ENCODE data around the gene UBE2E2. TPM values are rescaled to one million over a fixed set of nuclear protein-coding genes. Genes with fewer than 3 reads are reported as not detected.

UBE2E2 gene
- total RNA-seq, 2 experiments from 2014 or later = 14.1 to 20.2 TPM

DNA sequence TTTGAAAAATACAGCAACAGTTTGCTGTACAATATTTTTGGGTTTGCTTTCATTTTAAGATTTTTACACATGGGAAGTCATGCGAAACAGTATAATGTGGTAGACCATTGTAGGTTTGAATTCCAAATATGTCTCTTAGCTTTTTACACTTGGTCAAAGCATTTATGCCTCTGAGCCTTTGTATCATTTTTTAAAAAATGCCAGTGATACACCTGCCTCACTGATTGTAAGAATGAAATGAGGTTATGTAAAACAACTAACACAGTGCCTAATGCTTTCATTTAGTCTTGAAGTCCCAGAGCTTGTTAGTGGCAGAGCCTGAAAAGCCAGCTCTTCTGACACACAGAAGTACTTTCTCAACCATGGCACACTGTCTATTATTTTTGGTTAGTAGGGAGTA lies 202.0 kb downstream of the UBE2E2 start:
- DNase-seq (no peak), ATAC-seq (ENCODE audit: poor library complexity) (no peak)
- ChIA-PET POLR2A (no interaction called here), CTCF (interaction anchor here (1.5 kb wide), 1 partner anchor 9 kb away, joined by 6 read pairs; no protein-coding TSS in a partner anchor)
- TF ChIP-seq, protein P1, sequence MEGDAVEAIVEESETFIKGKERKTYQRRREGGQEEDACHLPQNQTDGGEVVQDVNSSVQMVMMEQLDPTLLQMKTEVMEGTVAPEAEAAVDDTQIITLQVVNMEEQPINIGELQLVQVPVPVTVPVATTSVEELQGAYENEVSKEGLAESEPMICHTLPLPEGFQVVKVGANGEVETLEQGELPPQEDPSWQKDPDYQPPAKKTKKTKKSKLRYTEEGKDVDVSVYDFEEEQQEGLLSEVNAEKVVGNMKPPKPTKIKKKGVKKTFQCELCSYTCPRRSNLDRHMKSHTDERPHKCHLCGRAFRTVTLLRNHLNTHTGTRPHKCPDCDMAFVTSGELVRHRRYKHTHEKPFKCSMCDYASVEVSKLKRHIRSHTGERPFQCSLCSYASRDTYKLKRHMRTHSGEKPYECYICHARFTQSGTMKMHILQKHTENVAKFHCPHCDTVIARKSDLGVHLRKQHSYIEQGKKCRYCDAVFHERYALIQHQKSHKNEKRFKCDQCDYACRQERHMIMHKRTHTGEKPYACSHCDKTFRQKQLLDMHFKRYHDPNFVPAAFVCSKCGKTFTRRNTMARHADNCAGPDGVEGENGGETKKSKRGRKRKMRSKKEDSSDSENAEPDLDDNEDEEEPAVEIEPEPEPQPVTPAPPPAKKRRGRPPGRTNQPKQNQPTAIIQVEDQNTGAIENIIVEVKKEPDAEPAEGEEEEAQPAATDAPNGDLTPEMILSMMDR (IDR thresholded peaks at IDR 0.05) = no peak
- Histone ChIP-seq H3K27ac (ENCODE audit: low read depth in 1 of 2, low read length in 2 of 2) (no peak overlapping the region), H3K36me3 (ENCODE audit: insufficient read depth, low read length) (no peaks in the 10 kb centered on the region), H3K27me3 (ENCODE audit: control insufficient read depth in 1 of 2, insufficient read depth in 2 of 2, low read length in 2 of 2) (no peaks in the 10 kb centered on the region), H3K4me1 (ENCODE audit: insufficient read depth, low read length) (peaks cover 2% of the 10 kb centered on the region), H3K4me3 (ENCODE audit: low read length) (no peak overlapping the region), H3K9me3 (ENCODE audit: control insufficient read depth in 1 of 2, insufficient read depth in 1 of 2, low read length in 2 of 2) (no peaks in the 10 kb centered on the region)
- no peaks in the 10 kb centered on the region for H3K36me3 Mint-ChIP-seq (ENCODE audit: low read depth)
- H3K4me3 Mint-ChIP-seq = no peak overlapping the region
- intact Hi-C loops (cut with DNase I, micrococcal nuclease) = no loop called here
- no peaks in the 10 kb centered on the region for H3K27me3 Mint-ChIP-seq
- no peak overlapping the region for H3K27ac Mint-ChIP-seq
- H3K4me1 Mint-ChIP-seq (ENCODE audit: low read depth) = peaks cover 26% of the 10 kb centered on the region
- H3K9me3 Mint-ChIP-seq = no peaks in the 10 kb centered on the region

DNA sequence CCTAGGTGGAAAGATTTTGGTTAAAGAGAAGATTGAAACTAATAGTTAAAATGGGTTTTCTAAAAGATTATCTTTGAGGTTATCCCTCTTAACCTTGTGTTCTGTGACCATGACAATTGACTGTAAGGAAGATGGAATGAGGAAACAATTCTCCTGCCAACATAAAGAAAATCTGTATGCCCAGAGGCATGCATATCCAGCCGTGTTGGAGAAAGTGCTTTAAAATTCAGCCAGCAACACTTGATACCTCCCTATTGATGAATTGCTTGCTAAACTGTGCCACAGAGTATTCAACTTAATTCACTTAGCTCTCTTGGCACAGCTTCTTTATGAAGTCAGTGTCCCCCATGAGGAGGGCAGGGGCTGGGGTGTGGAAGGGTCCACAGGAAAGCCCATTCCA lies 203.5 kb downstream of the UBE2E2 start:
- no peaks in the 10 kb centered on the region for H3K27me3 ChIP-seq (ENCODE audit: control insufficient read depth in 1 of 2, insufficient read depth in 2 of 2, low read length in 2 of 2)
- no peak overlapping the region for H3K4me3 Mint-ChIP-seq
- H3K27ac ChIP-seq (ENCODE audit: low read depth in 1 of 2, low read length in 2 of 2) = no peak overlapping the region
- TF ChIP-seq, protein P1 (IDR thresholded peaks at IDR 0.05) = no peak
- H3K9me3 Mint-ChIP-seq = no peaks in the 10 kb centered on the region
- no peak for DNase-seq
- peaks cover 26% of the 10 kb centered on the region for H3K4me1 Mint-ChIP-seq (ENCODE audit: low read depth)
- no peaks in the 10 kb centered on the region for H3K27me3 Mint-ChIP-seq
- no peak overlapping the region for H3K4me3 ChIP-seq (ENCODE audit: low read length)
- CTCF ChIA-PET = no interaction called here
- peaks cover 2% of the 10 kb centered on the region for H3K4me1 ChIP-seq (ENCODE audit: insufficient read depth, low read length)
- no peaks in the 10 kb centered on the region for H3K9me3 ChIP-seq (ENCODE audit: control insufficient read depth in 1 of 2, insufficient read depth in 1 of 2, low read length in 2 of 2)
- intact Hi-C loops (cut with DNase I, micrococcal nuclease) = no loop called here
- H3K27ac Mint-ChIP-seq = no peak overlapping the region
- H3K36me3 Mint-ChIP-seq (ENCODE audit: low read depth) = no peaks in the 10 kb centered on the region
- ATAC-seq (ENCODE audit: poor library complexity) = no peak
- POLR2A ChIA-PET = no interaction called here
- H3K36me3 ChIP-seq (ENCODE audit: insufficient read depth, low read length) = no peaks in the 10 kb centered on the region

DNA sequence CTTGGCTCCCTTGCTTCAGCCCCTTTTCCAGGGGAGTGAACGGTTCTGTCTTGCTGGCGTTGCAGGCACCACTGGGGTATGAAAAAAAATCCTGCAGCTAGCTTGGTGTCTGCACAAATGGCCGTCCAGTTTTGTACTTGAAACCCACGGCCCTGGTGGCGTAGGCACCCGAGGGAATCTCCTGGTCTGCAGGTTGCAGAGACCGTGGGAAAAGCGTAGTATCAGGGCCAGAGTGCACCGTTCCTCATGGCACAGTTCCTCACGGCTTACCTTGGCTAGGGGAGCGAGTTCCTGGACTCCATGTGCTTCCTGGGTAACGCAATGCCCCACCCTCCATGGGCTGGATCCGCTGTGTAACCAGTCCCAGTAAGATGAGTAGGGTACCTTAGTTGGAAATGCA lies 214.9 kb downstream of the UBE2E2 start:
- no peak for DNase-seq
- ChIA-PET POLR2A (no interaction called here), CTCF (no interaction called here)
- H3K27me3 Mint-ChIP-seq = no peaks in the 10 kb centered on the region
- ATAC-seq (ENCODE audit: poor library complexity) = no peak
- no peaks in the 10 kb centered on the region for H3K36me3 Mint-ChIP-seq (ENCODE audit: low read depth)
- H3K27ac Mint-ChIP-seq = no peak overlapping the region
- intact Hi-C loops (cut with DNase I, micrococcal nuclease) = no loop called here
- H3K9me3 ChIP-seq (ENCODE audit: control insufficient read depth in 1 of 2, insufficient read depth in 1 of 2, low read length in 2 of 2) = peaks cover 0 to 3% of the 10 kb centered on the region in 2 experiments
- no peak overlapping the region for H3K4me3 Mint-ChIP-seq
- H3K36me3 ChIP-seq (ENCODE audit: insufficient read depth, low read length) = no peaks in the 10 kb centered on the region
- H3K27ac ChIP-seq (ENCODE audit: low read depth in 1 of 2, low read length in 2 of 2) = no peak overlapping the region
- peaks cover 2% of the 10 kb centered on the region for H3K9me3 Mint-ChIP-seq
- no peaks in the 10 kb centered on the region for H3K4me1 ChIP-seq (ENCODE audit: insufficient read depth, low read length)
- no peak overlapping the region for H3K4me3 ChIP-seq (ENCODE audit: low read length)
- no peaks in the 10 kb centered on the region for H3K4me1 Mint-ChIP-seq (ENCODE audit: low read depth)
- H3K27me3 ChIP-seq (ENCODE audit: control insufficient read depth in 1 of 2, insufficient read depth in 2 of 2, low read length in 2 of 2) = no peaks in the 10 kb centered on the region
- TF ChIP-seq, protein P1 (IDR thresholded peaks at IDR 0.05) = no peak

All from CD4-positive, alpha-beta T cell (primary cell).